Peyer's patch (tissue), 4 donors: ENCODE results near the gene NPTXR. TPM values are rescaled to one million over a fixed set of nuclear protein-coding genes. Genes with fewer than 3 reads are reported as not detected.

Experiments used
- DNase-seq, 3 donors: peaks; one replicate each; pipeline ENCODE4 v3.0.0-alpha.2; 2017 to 2019
- H3K27ac ChIP-seq, 4 donors: fragments of 200-600 bp; sonication (generic); one replicate each; pipeline ENCODE4 v1.5.1; 2016 to 2019
- H3K27me3 ChIP-seq, 2 donors: fragments of 200-600 bp; sonication (generic); one replicate each; pipeline ENCODE4 v1.5.1; 2019
- H3K36me3 ChIP-seq, 3 donors: fragments of 200-600 bp; sonication (generic); one replicate each; pipeline ENCODE4 v1.5.1; 2016 to 2019
- H3K4me1 ChIP-seq, 4 donors: fragments of 200-600 bp; sonication (generic); one replicate each; pipeline ENCODE4 v1.5.1; 2016 to 2019
- H3K4me3 ChIP-seq, 4 donors: fragments of 200-600 bp; sonication (generic); 1 replicate in 3 of 4; 2 replicates in 1 of 4; pipeline ENCODE4 v1.5.1; 2016 to 2019; ENCODE audit warnings: mild to moderate bottlenecking in 1 of 4
- H3K9me3 ChIP-seq, 4 donors: fragments of 200-600 bp; sonication (generic); one replicate each; pipeline ENCODE4 v1.5.1; 2016 to 2019; ENCODE audit warnings: mild to moderate bottlenecking in 1 of 4
- POLR2A ChIP-seq, 2 donors: fragments of 450-650 bp; IDR thresholded peaks; one replicate each; pipeline ENCODE4 v1.5.1; 2017; ENCODE audit warnings: antibody characterized with exemption in 2 of 2, mild to moderate bottlenecking in 2 of 2, moderate library complexity in 2 of 2
- total RNA-seq, 4 donors: library from RNA; depleted of rRNA; stranded (reverse); fragments of >200 nt; gene quantifications; one replicate each; pipeline ENCODE4 v1.1.0, GENCODE V29; 2016
- TF ChIP-seq, protein P1 (sequence below), 6 experiments: fragments of 450-650 bp in 4 of 6; fragments of 200-600 bp in 2 of 6; sonication (generic) in 1 of 6; IDR thresholded peaks; one replicate each; pipeline ENCODE4 v1.5.1; 2017 to 2019; ENCODE audit warnings: antibody characterized with exemption in 6 of 6, mild to moderate bottlenecking in 3 of 6, moderate library complexity in 1 of 6

Gene NPTXR
- total RNA-seq, 4 donors from 2014 or later: 0.53 to 2.8 (median 1.1) TPM

GRCh38 chr22:38826801-38827200, 17.0 kb downstream of the NPTXR start:
- Histone ChIP-seq H3K27me3 (no peaks in the 10 kb centered on the region), H3K4me1 (no peaks in the 10 kb centered on the region), H3K27ac (no peak overlapping the region), H3K4me3 (no peak overlapping the region), H3K36me3 (no peaks in the 10 kb centered on the region), H3K9me3 (no peaks in the 10 kb centered on the region)
- TF ChIP-seq, protein P1, sequence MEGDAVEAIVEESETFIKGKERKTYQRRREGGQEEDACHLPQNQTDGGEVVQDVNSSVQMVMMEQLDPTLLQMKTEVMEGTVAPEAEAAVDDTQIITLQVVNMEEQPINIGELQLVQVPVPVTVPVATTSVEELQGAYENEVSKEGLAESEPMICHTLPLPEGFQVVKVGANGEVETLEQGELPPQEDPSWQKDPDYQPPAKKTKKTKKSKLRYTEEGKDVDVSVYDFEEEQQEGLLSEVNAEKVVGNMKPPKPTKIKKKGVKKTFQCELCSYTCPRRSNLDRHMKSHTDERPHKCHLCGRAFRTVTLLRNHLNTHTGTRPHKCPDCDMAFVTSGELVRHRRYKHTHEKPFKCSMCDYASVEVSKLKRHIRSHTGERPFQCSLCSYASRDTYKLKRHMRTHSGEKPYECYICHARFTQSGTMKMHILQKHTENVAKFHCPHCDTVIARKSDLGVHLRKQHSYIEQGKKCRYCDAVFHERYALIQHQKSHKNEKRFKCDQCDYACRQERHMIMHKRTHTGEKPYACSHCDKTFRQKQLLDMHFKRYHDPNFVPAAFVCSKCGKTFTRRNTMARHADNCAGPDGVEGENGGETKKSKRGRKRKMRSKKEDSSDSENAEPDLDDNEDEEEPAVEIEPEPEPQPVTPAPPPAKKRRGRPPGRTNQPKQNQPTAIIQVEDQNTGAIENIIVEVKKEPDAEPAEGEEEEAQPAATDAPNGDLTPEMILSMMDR (IDR thresholded peaks at IDR 0.05): no peak
- no peak for TF ChIP-seq POLR2A (IDR thresholded peaks at IDR 0.05)
- no peak for DNase-seq

DNA sequence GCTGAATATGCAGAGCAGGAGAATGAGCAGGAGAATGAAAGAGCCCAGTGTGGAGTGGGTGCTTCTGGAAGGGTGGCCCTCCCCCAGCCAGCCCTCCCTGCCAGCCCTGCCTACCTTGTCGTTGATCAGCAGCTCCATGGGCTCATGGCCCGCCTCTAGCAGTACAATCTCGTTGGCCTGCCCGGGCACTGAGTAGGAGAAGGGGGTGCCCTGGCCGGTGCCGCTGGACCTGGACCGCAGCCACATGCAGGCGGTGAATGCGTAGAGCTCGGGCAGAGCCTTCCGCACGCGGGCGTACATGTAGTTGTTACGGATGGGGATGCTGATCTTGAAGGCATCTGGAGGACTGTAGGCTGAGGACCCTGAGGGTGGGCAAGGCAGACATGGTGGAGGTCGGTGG, 17.4 kb downstream of the NPTXR start:
- no peaks in the 10 kb centered on the region for H3K27me3 ChIP-seq
- H3K36me3 ChIP-seq: no peaks in the 10 kb centered on the region
- H3K9me3 ChIP-seq: no peaks in the 10 kb centered on the region
- no peaks in the 10 kb centered on the region for H3K4me1 ChIP-seq
- no peak for TF ChIP-seq POLR2A (IDR thresholded peaks at IDR 0.05)
- TF ChIP-seq, protein P1 (IDR thresholded peaks at IDR 0.05): no peak
- no peak overlapping the region for H3K27ac ChIP-seq
- peak in 1 of 3 donors; percentile 35 for DNase-seq
- no peak overlapping the region for H3K4me3 ChIP-seq

DNA sequence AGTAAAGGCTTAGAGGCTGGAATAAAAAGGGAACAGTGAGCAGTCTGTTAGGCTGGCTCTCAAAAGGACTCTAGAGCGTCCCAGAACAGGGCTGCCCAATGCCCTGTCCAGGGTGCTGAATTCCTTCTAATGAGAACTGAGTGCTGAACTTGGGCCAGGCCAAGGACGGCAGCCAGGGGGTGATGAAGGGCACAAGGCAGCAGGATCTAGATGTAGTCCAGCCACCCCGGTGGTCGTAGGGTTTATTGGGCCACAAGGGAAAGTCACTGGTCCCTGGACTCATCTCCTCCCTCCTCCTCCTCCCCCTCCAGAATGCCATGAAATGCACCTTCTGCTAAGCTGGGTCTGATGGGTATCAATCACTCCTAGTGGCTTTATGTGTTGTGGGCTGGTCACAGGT, 19.2 kb downstream of the NPTXR start:
- peak in 2 of 3 donors; percentile 51 to 53 for DNase-seq
- Histone ChIP-seq H3K4me1 (no peaks in the 10 kb centered on the region), H3K9me3 (no peaks in the 10 kb centered on the region), H3K27me3 (no peaks in the 10 kb centered on the region), H3K36me3 (no peaks in the 10 kb centered on the region), H3K27ac (no peak overlapping the region), H3K4me3 (no peak overlapping the region)
- TF ChIP-seq POLR2A (IDR thresholded peaks at IDR 0.05): no peak
- TF ChIP-seq, protein P1 (IDR thresholded peaks at IDR 0.05): peak in 2 of 6 experiments; percentile 10 to 22

DNA sequence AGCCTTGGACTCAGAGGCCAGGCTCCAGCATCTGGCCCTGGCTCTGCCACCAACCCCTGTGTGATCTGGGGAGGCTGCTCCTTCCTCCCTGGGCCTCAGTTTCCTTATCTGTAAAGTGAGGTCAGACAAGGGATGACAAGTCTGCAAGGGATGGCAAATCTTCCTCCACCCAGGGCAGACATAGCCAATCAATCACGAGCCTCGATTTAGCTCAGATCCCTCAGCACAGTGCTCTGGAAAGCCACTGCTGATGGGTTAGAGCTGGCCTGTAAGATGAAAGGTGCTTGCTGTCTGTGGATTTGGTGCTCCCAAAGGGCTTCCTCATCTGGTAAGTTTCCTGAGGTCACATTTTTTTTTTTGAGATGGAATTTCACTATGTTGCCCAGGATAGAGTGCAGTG, 20.2 kb downstream of the NPTXR start:
- Histone ChIP-seq H3K27me3 (no peaks in the 10 kb centered on the region), H3K4me1 (no peaks in the 10 kb centered on the region), H3K4me3 (no peak overlapping the region), H3K27ac (no peak overlapping the region), H3K36me3 (no peaks in the 10 kb centered on the region), H3K9me3 (no peaks in the 10 kb centered on the region)
- TF ChIP-seq, protein P1 (IDR thresholded peaks at IDR 0.05): no peak
- no peak for TF ChIP-seq POLR2A (IDR thresholded peaks at IDR 0.05)
- DNase-seq: no peak

DNA sequence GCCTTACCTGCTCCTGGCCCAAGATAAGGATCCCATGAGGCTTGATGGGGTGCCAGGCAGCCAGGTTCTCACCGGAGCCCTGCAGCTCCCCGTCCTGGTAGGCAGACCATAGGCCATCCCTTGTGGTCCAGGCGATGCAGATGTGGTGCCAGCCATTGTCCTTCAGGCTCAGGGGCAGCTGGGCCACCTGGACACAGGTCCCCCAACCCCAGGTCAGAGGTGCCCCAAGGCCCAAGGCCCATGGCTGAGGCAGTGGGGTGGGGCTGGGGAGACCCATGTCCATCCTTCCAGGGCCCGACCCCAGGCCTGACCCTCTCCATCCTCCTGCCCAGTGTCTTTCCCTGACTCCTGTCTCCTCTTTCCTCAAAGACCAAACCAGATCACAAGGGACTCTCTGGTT, 20.8 kb downstream of the NPTXR start:
- DNase-seq: no peak
- H3K36me3 ChIP-seq: no peaks in the 10 kb centered on the region
- H3K27ac ChIP-seq: no peak overlapping the region
- TF ChIP-seq POLR2A (IDR thresholded peaks at IDR 0.05): no peak
- TF ChIP-seq, protein P1 (IDR thresholded peaks at IDR 0.05): no peak
- H3K9me3 ChIP-seq: no peaks in the 10 kb centered on the region
- no peaks in the 10 kb centered on the region for H3K27me3 ChIP-seq
- no peaks in the 10 kb centered on the region for H3K4me1 ChIP-seq
- H3K4me3 ChIP-seq: no peak overlapping the region

DNA sequence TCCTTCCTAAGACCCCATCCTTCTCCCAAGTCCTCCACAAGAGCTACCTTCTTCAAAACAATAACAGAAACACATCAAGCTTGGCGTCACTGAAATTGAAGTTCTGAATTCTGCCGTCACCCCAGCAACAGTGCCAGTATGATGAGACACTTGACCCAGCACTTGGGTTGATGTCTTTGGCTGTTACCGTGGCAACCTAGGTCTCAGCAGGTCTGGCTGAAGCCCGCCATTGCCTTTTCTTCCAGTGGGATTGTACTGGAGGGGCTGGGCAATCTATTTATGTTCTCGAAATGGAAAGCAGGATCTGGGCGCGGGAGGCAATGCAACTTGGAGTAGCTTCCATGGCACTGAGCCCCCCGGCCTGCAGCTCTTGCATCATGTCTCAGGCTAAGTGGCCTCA, 23.8 kb downstream of the NPTXR start:
- no peak overlapping the region for H3K27ac ChIP-seq
- no peak overlapping the region for H3K4me3 ChIP-seq
- H3K27me3 ChIP-seq: no peaks in the 10 kb centered on the region
- no peaks in the 10 kb centered on the region for H3K9me3 ChIP-seq
- H3K4me1 ChIP-seq: no peaks in the 10 kb centered on the region
- TF ChIP-seq, protein P1 (IDR thresholded peaks at IDR 0.05): no peak
- TF ChIP-seq POLR2A (IDR thresholded peaks at IDR 0.05): no peak
- H3K36me3 ChIP-seq: no peaks in the 10 kb centered on the region
- DNase-seq: no peak
